GM06990 (cell line): ENCODE measurements around the gene SWAP70.

Experiments used
- DNase-seq: peaks from one replicate; pipeline ENCODE4 v3.0.0-alpha.2; 2011; ENCODE audit not compliant: insufficient read length; ENCODE audit errors: extremely low read depth
- H3K27me3 ChIP-seq: replicated peaks from 2 replicates; pipeline ENCODE4 v1.6.0; 2011; ENCODE audit warnings: low read length; ENCODE audit not compliant: control insufficient read depth, insufficient read depth
- H3K36me3 ChIP-seq: 2 replicates; pipeline ENCODE4 v1.5.1; 2011; ENCODE audit warnings: low read length; ENCODE audit not compliant: control insufficient read depth, insufficient read depth
- H3K4me3 ChIP-seq: replicated peaks from 2 replicates; pipeline ENCODE4 v1.5.1; 2011; ENCODE audit warnings: low read depth, mild to moderate bottlenecking, control low read depth, low read length
- CTCF ChIP-seq: IDR thresholded peaks from 2 replicates; pipeline ENCODE4 v1.5.1; 2011; ENCODE audit warnings: low read length, control low read depth, mild to moderate bottlenecking, inconsistent platforms; ENCODE audit not compliant: insufficient read depth, poor library complexity, severe bottlenecking

The SWAP70 gene

GRCh38 chr11:9664276-9665171, 647 bp downstream of the SWAP70 start:
- DNase-seq = peak; percentile 62
- H3K4me3 ChIP-seq = peak overlapping the region; percentile 97
- no peaks in the 10 kb centered on the region for H3K27me3 ChIP-seq
- H3K36me3 ChIP-seq = no peaks in the 10 kb centered on the region
- no peak for TF ChIP-seq CTCF

- TF ChIP-seq CTCF = no peak
- Histone ChIP-seq H3K27me3 (no peaks in the 10 kb centered on the region), H3K4me3 (peak overlapping the region; percentile 97), H3K36me3 (no peaks in the 10 kb centered on the region)
- no peak for DNase-seq
Observed at GRCh38 chr11:9665749-9666148, 1.9 kb downstream of the SWAP70 start.

GRCh38 chr11:9669954-9670353, 6.1 kb downstream of the SWAP70 start:
- Histone ChIP-seq H3K36me3 (peaks cover 2% of the 10 kb centered on the region), H3K27me3 (no peaks in the 10 kb centered on the region), H3K4me3 (peak overlapping the region; percentile 37)
- TF ChIP-seq CTCF = no peak
- DNase-seq = no peak

GRCh38 chr11:9672288-9672916, 8.5 kb downstream of the SWAP70 start:
- Histone ChIP-seq H3K36me3 (peaks cover 2% of the 10 kb centered on the region), H3K27me3 (no peaks in the 10 kb centered on the region), H3K4me3 (no peak overlapping the region)
- DNase-seq = no peak
- TF ChIP-seq CTCF = no peak

GRCh38 chr11:9672918-9673317, 9.0 kb downstream of the SWAP70 start:
- Histone ChIP-seq H3K36me3 (peaks cover 2% of the 10 kb centered on the region), H3K27me3 (no peaks in the 10 kb centered on the region), H3K4me3 (no peak overlapping the region)
- no peak for DNase-seq
- TF ChIP-seq CTCF = no peak
